ENCODE results near the gene GPR89B. TPM values are rescaled to one million over a fixed set of nuclear protein-coding genes. Genes with fewer than 3 reads are reported as not detected.
A peak's percentile ranks its signal among the peaks of the same experiment; 100 is the strongest.
"Not testable (repeated sequence)": the region's sequence is repeated elsewhere in the genome, so short reads cannot be mapped to it uniquely, and the experiment has no call there.

The GPR89B gene
- polyA plus RNA-seq, 3 donors = 2.5 to 7.7 (median 7.7) TPM

DNA sequence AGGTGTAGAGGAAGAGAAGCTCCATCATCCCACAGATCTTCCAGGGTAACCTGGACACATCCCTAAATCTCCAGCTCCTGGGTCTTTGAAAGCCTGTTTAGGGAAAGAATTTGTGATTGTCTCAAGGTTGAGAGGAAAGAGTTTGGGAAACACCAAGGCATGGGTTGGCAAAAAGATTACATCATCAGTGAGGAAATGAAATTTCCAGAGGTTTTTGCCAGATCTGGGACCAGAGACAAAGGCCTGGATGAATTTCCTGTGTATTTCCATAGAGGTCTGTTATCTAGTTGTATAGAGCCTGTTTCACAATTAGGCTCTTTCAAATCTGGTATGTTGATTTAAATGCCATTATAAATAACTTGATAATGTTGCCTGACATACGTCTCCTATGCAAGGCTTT lies 82.3 kb downstream of the GPR89B start:
- DNase-seq = no peak
- H3K36me3 Mint-ChIP-seq = no peaks in the 10 kb centered on the region
- Histone ChIP-seq H3K27ac (ENCODE audit: low read depth in 1 of 2, low read length in 2 of 2) (no peak overlapping the region), H2AFZ (ENCODE audit: insufficient read depth, low read depth, low read length, poor library complexity, severe bottlenecking) (no peak overlapping the region), H3K4me2 (replicated peaks; ENCODE audit: extremely low read depth, low read length, poor library complexity, severe bottlenecking) (no peak overlapping the region), H3K27me3 (ENCODE audit: control insufficient read depth in 2 of 2, insufficient read depth in 2 of 2, low read length in 2 of 2) (peaks cover 30 to 32% of the 10 kb centered on the region in 2 donors), H3K36me3 (replicated peaks in 1 of 2; ENCODE audit: control insufficient read depth in 1 of 2, insufficient read depth in 2 of 2, low read length in 2 of 2) (no peaks in the 10 kb centered on the region), H3K9me3 (replicated peaks in 1 of 2; ENCODE audit: control insufficient read depth in 1 of 2, insufficient read depth in 1 of 2, low read length in 2 of 2) (peaks cover 2 to 8% of the 10 kb centered on the region in 2 donors), H3K4me3 (replicated peaks in 1 of 3; ENCODE audit: low read depth in 2 of 3, low read length in 3 of 3) (no peak overlapping the region), H3K79me2 (ENCODE audit: insufficient read depth, low read length) (no peaks in the 10 kb centered on the region), H3K9ac (ENCODE audit: insufficient read depth, low read length, poor library complexity, severe bottlenecking) (no peak overlapping the region), H3K4me1 (ENCODE audit: control insufficient read depth in 1 of 2, insufficient read depth in 2 of 2, low read length in 2 of 2) (no peaks in the 10 kb centered on the region), H4K20me1 (ENCODE audit: insufficient read depth, low read length) (no peaks in the 10 kb centered on the region)
- H3K9me3 Mint-ChIP-seq = peaks cover 0 to 11% (median 0%) of the 10 kb centered on the region in 7 donors
- H3K4me1 Mint-ChIP-seq = peaks cover 10% of the 10 kb centered on the region
- H3K4me3 Mint-ChIP-seq = peak overlapping the region in 1 of 2 donors; percentile 24
- TF ChIP-seq, protein P1, sequence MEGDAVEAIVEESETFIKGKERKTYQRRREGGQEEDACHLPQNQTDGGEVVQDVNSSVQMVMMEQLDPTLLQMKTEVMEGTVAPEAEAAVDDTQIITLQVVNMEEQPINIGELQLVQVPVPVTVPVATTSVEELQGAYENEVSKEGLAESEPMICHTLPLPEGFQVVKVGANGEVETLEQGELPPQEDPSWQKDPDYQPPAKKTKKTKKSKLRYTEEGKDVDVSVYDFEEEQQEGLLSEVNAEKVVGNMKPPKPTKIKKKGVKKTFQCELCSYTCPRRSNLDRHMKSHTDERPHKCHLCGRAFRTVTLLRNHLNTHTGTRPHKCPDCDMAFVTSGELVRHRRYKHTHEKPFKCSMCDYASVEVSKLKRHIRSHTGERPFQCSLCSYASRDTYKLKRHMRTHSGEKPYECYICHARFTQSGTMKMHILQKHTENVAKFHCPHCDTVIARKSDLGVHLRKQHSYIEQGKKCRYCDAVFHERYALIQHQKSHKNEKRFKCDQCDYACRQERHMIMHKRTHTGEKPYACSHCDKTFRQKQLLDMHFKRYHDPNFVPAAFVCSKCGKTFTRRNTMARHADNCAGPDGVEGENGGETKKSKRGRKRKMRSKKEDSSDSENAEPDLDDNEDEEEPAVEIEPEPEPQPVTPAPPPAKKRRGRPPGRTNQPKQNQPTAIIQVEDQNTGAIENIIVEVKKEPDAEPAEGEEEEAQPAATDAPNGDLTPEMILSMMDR (IDR thresholded peaks at IDR 0.05) = no peak
- no peak overlapping the region for H3K27ac Mint-ChIP-seq
- WGBS (ENCODE audit: insufficient coverage) = no CpG with 5 or more reads among the region's 1 CpG
- intact Hi-C loops (cut with micrococcal nuclease) = no loop called here
- peaks cover 30 to 54% (median 39%) of the 10 kb centered on the region in 3 donors for H3K27me3 Mint-ChIP-seq (ENCODE audit: low read depth in 3 of 3)

DNA sequence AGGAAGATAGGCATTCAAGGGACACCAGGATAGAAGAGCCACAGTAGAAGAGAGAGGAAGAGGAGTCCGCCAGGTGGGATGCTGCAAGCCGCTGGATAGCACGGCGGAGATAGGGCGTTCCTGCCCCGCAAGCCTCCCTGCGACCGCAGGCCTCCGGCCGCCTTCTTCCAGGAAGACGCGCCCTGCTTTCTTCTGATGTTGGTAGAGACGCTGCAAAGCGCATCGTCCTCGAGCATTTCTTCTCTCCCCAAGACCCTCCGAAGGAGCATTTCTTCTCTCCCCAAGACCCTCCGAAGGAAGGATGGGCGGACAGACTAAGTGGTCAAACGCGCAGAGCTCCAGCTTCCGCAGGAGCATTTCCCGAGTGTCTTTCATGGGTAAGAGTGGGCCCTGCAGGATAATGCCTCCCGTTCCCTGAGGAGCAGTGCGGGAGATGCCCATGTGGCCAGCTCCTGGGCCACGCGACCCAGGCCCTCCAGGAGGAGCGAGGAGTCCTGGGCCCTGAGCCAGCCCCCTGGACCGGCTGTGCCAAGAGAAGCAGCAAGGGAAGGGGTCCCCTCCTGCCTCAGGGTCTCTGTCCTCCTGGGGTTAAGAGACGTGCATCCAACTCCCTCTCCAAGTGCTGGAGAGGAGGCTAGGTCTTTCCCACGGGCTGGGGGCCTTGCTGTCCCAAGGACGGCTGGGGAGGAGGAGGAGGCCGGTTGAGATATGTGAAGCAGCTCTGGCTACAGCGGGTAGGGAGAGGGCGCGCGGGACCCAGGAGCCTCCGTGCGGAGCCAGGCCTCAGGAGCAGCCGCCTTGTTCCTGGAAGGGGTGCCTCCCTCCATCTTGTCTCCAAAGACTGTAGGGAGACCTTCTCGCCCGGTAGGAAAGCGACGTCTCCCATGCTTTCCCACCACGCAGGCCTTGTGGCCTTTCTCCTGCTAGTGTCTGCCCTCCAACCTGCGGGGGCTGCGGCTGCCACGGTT lies 85.2 kb downstream of the GPR89B start:
- H4K20me1 ChIP-seq (ENCODE audit: insufficient read depth, low read length); H3K36me3 Mint-ChIP-seq; DNase-seq; intact Hi-C loops (cut with micrococcal nuclease); H3K9me3 ChIP-seq (replicated peaks in 1 of 2; ENCODE audit: control insufficient read depth in 1 of 2, insufficient read depth in 1 of 2, low read length in 2 of 2); H2AFZ ChIP-seq (ENCODE audit: insufficient read depth, low read depth, low read length, poor library complexity, severe bottlenecking); H3K79me2 ChIP-seq (ENCODE audit: insufficient read depth, low read length); H3K27ac Mint-ChIP-seq; H3K9ac ChIP-seq (ENCODE audit: insufficient read depth, low read length, poor library complexity, severe bottlenecking); H3K36me3 ChIP-seq (replicated peaks in 1 of 2; ENCODE audit: control insufficient read depth in 1 of 2, insufficient read depth in 2 of 2, low read length in 2 of 2); H3K27ac ChIP-seq (ENCODE audit: low read depth in 1 of 2, low read length in 2 of 2); H3K4me2 ChIP-seq (replicated peaks; ENCODE audit: extremely low read depth, low read length, poor library complexity, severe bottlenecking); H3K4me3 ChIP-seq (replicated peaks in 1 of 3; ENCODE audit: low read depth in 2 of 3, low read length in 3 of 3); H3K4me1 ChIP-seq (ENCODE audit: control insufficient read depth in 1 of 2, insufficient read depth in 2 of 2, low read length in 2 of 2): not testable (repeated sequence)
- H3K27me3 ChIP-seq (ENCODE audit: control insufficient read depth in 2 of 2, insufficient read depth in 2 of 2, low read length in 2 of 2) = peaks cover 33 to 40% of the 10 kb centered on the region in 2 donors
- H3K4me3 Mint-ChIP-seq = peak overlapping the region in 1 of 2 donors; percentile 70
- 27% methylated on average over 25 of the region's 48 CpGs for WGBS (ENCODE audit: insufficient coverage)
- H3K4me1 Mint-ChIP-seq = peaks cover 10% of the 10 kb centered on the region
- peaks cover 0 to 11% (median 2%) of the 10 kb centered on the region in 7 donors for H3K9me3 Mint-ChIP-seq
- H3K27me3 Mint-ChIP-seq (ENCODE audit: low read depth in 3 of 3) = peaks cover 36 to 64% (median 48%) of the 10 kb centered on the region in 3 donors

DNA sequence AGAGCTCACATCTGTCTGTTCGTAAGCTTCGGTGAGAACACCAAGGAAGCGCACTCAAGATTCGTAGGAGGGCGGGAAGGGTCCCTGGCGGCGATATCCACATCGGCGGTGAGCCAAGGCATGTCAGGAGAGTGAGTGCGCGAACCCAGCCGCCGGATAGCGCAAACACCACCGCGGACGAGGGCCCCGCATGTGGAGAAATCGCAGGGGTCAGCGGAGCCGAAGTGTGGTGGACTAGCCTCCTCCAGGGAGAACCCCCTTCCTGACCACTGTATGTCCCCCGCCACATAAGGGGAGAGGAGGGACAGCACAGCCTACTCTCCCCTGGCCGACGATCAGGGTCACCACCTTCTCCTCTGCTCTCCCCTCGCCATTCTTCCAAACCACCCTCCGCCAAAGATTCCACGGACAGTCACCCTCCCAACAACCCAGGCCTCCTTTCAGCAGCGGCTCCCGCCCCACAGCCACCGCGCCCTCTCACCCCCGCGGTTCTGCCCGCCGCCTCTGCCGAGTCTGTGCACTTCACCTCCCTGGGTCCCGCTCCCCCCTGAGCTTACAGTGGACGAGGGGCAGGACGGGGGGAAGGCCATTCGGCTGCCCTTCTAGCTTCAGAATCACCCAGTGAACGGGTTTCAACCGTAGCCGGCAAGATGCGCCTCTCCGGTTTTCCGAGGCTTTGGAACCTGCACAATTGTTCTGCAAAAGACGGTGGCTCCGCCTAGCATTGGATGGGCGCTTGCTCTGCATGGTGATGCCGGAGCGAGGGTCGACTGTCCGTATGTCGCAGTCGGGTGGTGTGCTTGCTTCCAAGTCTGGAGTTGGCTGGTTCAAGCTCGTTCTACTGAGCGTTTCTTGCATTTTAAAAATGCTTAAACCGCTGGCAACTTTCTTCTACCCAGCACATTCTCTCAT lies 86.3 kb downstream of the GPR89B start:
- Mint-ChIP-seq H3K4me1 (peaks cover 10% of the 10 kb centered on the region), H3K9me3 (peaks cover 0 to 11% (median 2%) of the 10 kb centered on the region in 7 donors), H3K27me3 (ENCODE audit: low read depth in 3 of 3) (peaks cover 36 to 66% (median 48%) of the 10 kb centered on the region in 3 donors)
- H3K4me3 Mint-ChIP-seq; H3K9me3 ChIP-seq (replicated peaks in 1 of 2; ENCODE audit: control insufficient read depth in 1 of 2, insufficient read depth in 1 of 2, low read length in 2 of 2); H3K36me3 ChIP-seq (replicated peaks in 1 of 2; ENCODE audit: control insufficient read depth in 1 of 2, insufficient read depth in 2 of 2, low read length in 2 of 2); H3K79me2 ChIP-seq (ENCODE audit: insufficient read depth, low read length); H3K4me2 ChIP-seq (replicated peaks; ENCODE audit: extremely low read depth, low read length, poor library complexity, severe bottlenecking); H3K36me3 Mint-ChIP-seq; H4K20me1 ChIP-seq (ENCODE audit: insufficient read depth, low read length); H3K27ac ChIP-seq (ENCODE audit: low read depth in 1 of 2, low read length in 2 of 2); H3K9ac ChIP-seq (ENCODE audit: insufficient read depth, low read length, poor library complexity, severe bottlenecking); H3K27ac Mint-ChIP-seq; H2AFZ ChIP-seq (ENCODE audit: insufficient read depth, low read depth, low read length, poor library complexity, severe bottlenecking); H3K4me1 ChIP-seq (ENCODE audit: control insufficient read depth in 1 of 2, insufficient read depth in 2 of 2, low read length in 2 of 2); DNase-seq; H3K4me3 ChIP-seq (replicated peaks in 1 of 3; ENCODE audit: low read depth in 2 of 3, low read length in 3 of 3); intact Hi-C loops (cut with micrococcal nuclease): not testable (repeated sequence)
- H3K27me3 ChIP-seq (ENCODE audit: control insufficient read depth in 2 of 2, insufficient read depth in 2 of 2, low read length in 2 of 2) = peaks cover 33 to 40% of the 10 kb centered on the region in 2 donors
- WGBS (ENCODE audit: insufficient coverage) = 3% methylated on average over 3 of the region's 58 CpGs

Data from CD14-positive monocyte (primary cell).